Measurements from ENCODE around the gene EPO.
"Not testable (repeated sequence)": the region's sequence is repeated elsewhere in the genome, so short reads cannot be mapped to it uniquely, and the experiment has no call there.

The EPO gene

GRCh38 chr7:100744605-100745004 is 24.3 kb downstream of the EPO start:
- DNase-seq: no peak

GRCh38 chr7:100745184-100745583 is 24.9 kb downstream of the EPO start:
- DNase-seq: no peak

- DNase-seq: no peak
These were observed 32.7 kb downstream of the EPO start for GRCh38 chr7:100752994-100753393.

DNA sequence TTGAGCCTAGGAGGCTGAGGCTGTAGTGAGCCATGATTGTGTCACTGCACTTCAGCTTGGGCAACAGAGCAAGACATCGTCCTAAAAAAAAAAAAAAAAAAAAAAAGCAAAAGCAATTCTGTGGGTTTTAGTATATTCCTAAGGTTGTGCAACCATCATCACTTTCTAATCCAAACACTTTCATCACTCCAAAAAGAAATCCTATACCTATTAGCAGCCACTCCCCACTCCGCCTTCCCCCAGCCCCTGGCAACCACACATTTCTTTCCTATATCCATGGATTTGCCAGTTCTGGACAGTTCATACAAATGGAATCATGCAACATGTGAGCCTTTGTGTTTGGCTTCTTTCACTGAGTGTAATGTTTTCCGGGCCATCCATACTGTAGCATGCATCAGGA is 33.5 kb downstream of the EPO start:
- DNase-seq: no peak

- no peak for DNase-seq
These were observed 39.3 kb downstream of the EPO start for GRCh38 chr7:100759357-100760171.

- DNase-seq: not testable (repeated sequence)
These were observed 42.6 kb downstream of the EPO start for GRCh38 chr7:100762841-100763240.

GRCh38 chr7:100763556-100764140 is 43.4 kb downstream of the EPO start:
- no peak for DNase-seq

GRCh38 chr7:100764841-100765240 is 44.6 kb downstream of the EPO start:
- DNase-seq: no peak

- no peak for DNase-seq
These were observed 45.0 kb downstream of the EPO start for GRCh38 chr7:100765250-100765649.

- DNase-seq: no peak
These were observed 48.5 kb downstream of the EPO start for GRCh38 chr7:100768784-100769183.

All from DMS153 (cell line).